Activated naive CD4-positive, alpha-beta T cell treated with anti-CD3 and anti-CD28 coated beads for 36 hours (primary cell): ENCODE measurements around the gene TMEM147. TPM values are rescaled to one million over a fixed set of nuclear protein-coding genes. Genes with fewer than 3 reads are reported as not detected.

Experiments used
- CTCF ChIA-PET: fragments of 350-600 bp; sonication (Branson Sonifier 250); formaldehyde crosslinking; loops from one replicate; lab custom pipeline; 2021; ENCODE audit warnings: antibody characterized with exemption; lab: Charles Lee
- DNase-seq: peaks from one replicate; pipeline ENCODE4 v3.0.0-alpha.2; 2020
- H3K27ac Mint-ChIP-seq: one replicate; pipeline ENCODE4 v1.8.0; 2021; ENCODE audit warnings: mild to moderate bottlenecking, mixed read lengths
- H3K27me3 Mint-ChIP-seq: one replicate; pipeline ENCODE4 v1.8.0; 2021; ENCODE audit warnings: low read depth, mixed read lengths
- H3K36me3 Mint-ChIP-seq: one replicate; pipeline ENCODE4 v1.8.0; 2021; ENCODE audit warnings: low read depth, mixed read lengths
- H3K4me1 Mint-ChIP-seq: one replicate; pipeline ENCODE4 v1.8.0; 2021; ENCODE audit warnings: low read depth, mixed read lengths
- H3K4me3 Mint-ChIP-seq: one replicate; pipeline ENCODE4 v1.8.0; 2021; ENCODE audit warnings: mild to moderate bottlenecking, moderate library complexity, mixed read lengths
- H3K9me3 Mint-ChIP-seq: one replicate; pipeline ENCODE4 v1.8.0; 2021; ENCODE audit warnings: mixed read lengths
- intact Hi-C: fragments of 100-400 bp; cut with micrococcal nuclease; formaldehyde crosslinking; loops from one replicate; pipeline ENCODE4 v1.15.1; 2023
- total RNA-seq, 2 experiments: library from RNA; stranded (reverse); gene quantifications; one replicate each; pipeline ENCODE4 v1.2.3, GENCODE V29; 2021

Gene TMEM147
- 10 to 100 TPM; 63.1 to 63.4 TPM for total RNA-seq

GRCh38 chr19:35545001-35545854, at the start of gene TMEM147:
TMEM147 (plus strand) TSS chr19:35545626; CDS start chr19:35545740, 114 bp downstream.
- Mint-ChIP-seq H3K9me3 (no peaks in the 10 kb centered on the region), H3K27ac (peak within 1 kb of the TSS; percentile 90), H3K36me3 (peaks cover 15% of the 10 kb centered on the region), H3K27me3 (no peaks in the 10 kb centered on the region), H3K4me3 (peak within 1 kb of the TSS; percentile 87), H3K4me1 (peaks cover 38% of the 10 kb centered on the region)
- DNase-seq, result peak; percentile 85
- intact Hi-C loops, result loop anchor here (1.0 to 5.0 kb wide), 6 partner anchors 67 to 357 kb away; partner anchors contain the start of genes ETV2, HAUS5, HCST and NFKBID
- CTCF ChIA-PET, result interaction anchor here (1.2 kb wide), 1 partner anchor 34 kb away, joined by 3 read pairs; no protein-coding TSS in a partner anchor

- intact Hi-C loops, result no loop called here
- no peak for DNase-seq
- Mint-ChIP-seq H3K27ac (no peak overlapping the region), H3K9me3 (no peaks in the 10 kb centered on the region), H3K4me3 (no peak overlapping the region), H3K4me1 (peaks cover 4% of the 10 kb centered on the region), H3K36me3 (no peaks in the 10 kb centered on the region), H3K27me3 (no peaks in the 10 kb centered on the region)
- CTCF ChIA-PET, result interaction anchor here (1.0 to 1.1 kb wide), 3 partner anchors 11 to 144 kb away, joined by 3 to 5 read pairs (median 3); no protein-coding TSS in a partner anchor
These were observed 48.0 kb upstream of the TMEM147 start for GRCh38 chr19:35497406-35497805.

- H3K4me3 Mint-ChIP-seq, result no peak overlapping the region
- intact Hi-C loops, result no loop called here
- DNase-seq, result no peak
- no peaks in the 10 kb centered on the region for H3K27me3 Mint-ChIP-seq
- H3K36me3 Mint-ChIP-seq, result no peaks in the 10 kb centered on the region
- H3K4me1 Mint-ChIP-seq, result peaks cover 4% of the 10 kb centered on the region
- CTCF ChIA-PET, result interaction anchor here (1.1 kb wide), 1 partner anchor 12 kb away, joined by 3 read pairs; no protein-coding TSS in a partner anchor
- no peaks in the 10 kb centered on the region for H3K9me3 Mint-ChIP-seq
- H3K27ac Mint-ChIP-seq, result no peak overlapping the region
These were observed 47.2 kb upstream of the TMEM147 start for GRCh38 chr19:35498220-35498619.

- no peaks in the 10 kb centered on the region for H3K27me3 Mint-ChIP-seq
- no peaks in the 10 kb centered on the region for H3K9me3 Mint-ChIP-seq
- no peak overlapping the region for H3K27ac Mint-ChIP-seq
- intact Hi-C loops, result no loop called here
- no peaks in the 10 kb centered on the region for H3K36me3 Mint-ChIP-seq
- no peak for DNase-seq
- no peak overlapping the region for H3K4me3 Mint-ChIP-seq
- peaks cover 4% of the 10 kb centered on the region for H3K4me1 Mint-ChIP-seq
- CTCF ChIA-PET, result no interaction called here
These were observed 46.4 kb upstream of the TMEM147 start for GRCh38 chr19:35498984-35499527.

GRCh38 chr19:35500611-35501010, 44.8 kb upstream of the TMEM147 start:
- intact Hi-C loops, result no loop called here
- no peak for DNase-seq
- Mint-ChIP-seq H3K27ac (no peak overlapping the region), H3K4me1 (no peaks in the 10 kb centered on the region), H3K4me3 (no peak overlapping the region), H3K27me3 (peaks cover 5% of the 10 kb centered on the region), H3K36me3 (no peaks in the 10 kb centered on the region), H3K9me3 (no peaks in the 10 kb centered on the region)
- CTCF ChIA-PET, result interaction anchor here (0.8 to 1.0 kb wide), 2 partner anchors 9 to 12 kb away, joined by 3 to 4 read pairs; no protein-coding TSS in a partner anchor

GRCh38 chr19:35501684-35502083, 43.7 kb upstream of the TMEM147 start:
- no peak overlapping the region for H3K4me3 Mint-ChIP-seq
- H3K9me3 Mint-ChIP-seq, result no peaks in the 10 kb centered on the region
- H3K4me1 Mint-ChIP-seq, result no peaks in the 10 kb centered on the region
- H3K36me3 Mint-ChIP-seq, result no peaks in the 10 kb centered on the region
- DNase-seq, result no peak
- intact Hi-C loops, result no loop called here
- peaks cover 5% of the 10 kb centered on the region for H3K27me3 Mint-ChIP-seq
- CTCF ChIA-PET, result no interaction called here
- H3K27ac Mint-ChIP-seq, result no peak overlapping the region

GRCh38 chr19:35502751-35503150, 42.7 kb upstream of the TMEM147 start:
- DNase-seq, result no peak
- H3K4me3 Mint-ChIP-seq, result no peak overlapping the region
- H3K36me3 Mint-ChIP-seq, result no peaks in the 10 kb centered on the region
- no peaks in the 10 kb centered on the region for H3K9me3 Mint-ChIP-seq
- CTCF ChIA-PET, result no interaction called here
- H3K27me3 Mint-ChIP-seq, result peaks cover 5% of the 10 kb centered on the region
- no peak overlapping the region for H3K27ac Mint-ChIP-seq
- intact Hi-C loops, result no loop called here
- no peaks in the 10 kb centered on the region for H3K4me1 Mint-ChIP-seq

- no peaks in the 10 kb centered on the region for H3K9me3 Mint-ChIP-seq
- CTCF ChIA-PET, result interaction anchor here (1.0 to 4.9 kb wide), 2 partner anchors 9 to 11 kb away, joined by 4 to 24 read pairs; no protein-coding TSS in a partner anchor
- H3K4me1 Mint-ChIP-seq, result peaks cover 15% of the 10 kb centered on the region
- H3K27ac Mint-ChIP-seq, result no peak overlapping the region
- peaks cover 25% of the 10 kb centered on the region for H3K27me3 Mint-ChIP-seq
- DNase-seq, result no peak
- H3K36me3 Mint-ChIP-seq, result no peaks in the 10 kb centered on the region
- intact Hi-C loops, result no loop called here
- H3K4me3 Mint-ChIP-seq, result no peak overlapping the region
These were observed 39.4 kb upstream of the TMEM147 start for GRCh38 chr19:35506011-35506410.

- Mint-ChIP-seq H3K27me3 (peaks cover 32% of the 10 kb centered on the region), H3K4me1 (peaks cover 15% of the 10 kb centered on the region), H3K27ac (no peak overlapping the region), H3K9me3 (no peaks in the 10 kb centered on the region), H3K4me3 (no peak overlapping the region), H3K36me3 (no peaks in the 10 kb centered on the region)
- CTCF ChIA-PET, result interaction anchor here (1.2 to 4.9 kb wide), 2 partner anchors 12 to 104 kb away, joined by 3 to 24 read pairs; no protein-coding TSS in a partner anchor
- intact Hi-C loops, result no loop called here
- no peak for DNase-seq
These were observed 37.9 kb upstream of the TMEM147 start for GRCh38 chr19:35507561-35507960.

- Mint-ChIP-seq H3K4me3 (no peak overlapping the region), H3K36me3 (no peaks in the 10 kb centered on the region), H3K9me3 (no peaks in the 10 kb centered on the region), H3K27me3 (peaks cover 32% of the 10 kb centered on the region), H3K27ac (no peak overlapping the region), H3K4me1 (peaks cover 15% of the 10 kb centered on the region)
- CTCF ChIA-PET, result interaction anchor here (0.7 to 4.9 kb wide), 4 partner anchors 11 to 151 kb away, joined by 3 to 24 read pairs (median 4); no protein-coding TSS in a partner anchor
- intact Hi-C loops, result no loop called here
- no peak for DNase-seq
These were observed 37.3 kb upstream of the TMEM147 start for GRCh38 chr19:35508129-35508528.

- Mint-ChIP-seq H3K27ac (no peak overlapping the region), H3K4me3 (peak overlapping the region; percentile 57), H3K9me3 (no peaks in the 10 kb centered on the region), H3K27me3 (peaks cover 36% of the 10 kb centered on the region), H3K36me3 (no peaks in the 10 kb centered on the region), H3K4me1 (peaks cover 15% of the 10 kb centered on the region)
- DNase-seq, result peak; percentile 51
- intact Hi-C loops, result no loop called here
- CTCF ChIA-PET, result interaction anchor here (0.9 to 4.9 kb wide), 14 partner anchors 12 to 392 kb away, joined by 3 to 24 read pairs (median 6); no protein-coding TSS in a partner anchor
These were observed 36.3 kb upstream of the TMEM147 start for GRCh38 chr19:35509018-35509652.
